ENCODE measurements around the gene GBX1. TPM values are rescaled to one million over a fixed set of nuclear protein-coding genes. Genes with fewer than 3 reads are reported as not detected.

GBX1 gene
- total RNA-seq, 2 experiments from 2014 or later, result not detected

DNA sequence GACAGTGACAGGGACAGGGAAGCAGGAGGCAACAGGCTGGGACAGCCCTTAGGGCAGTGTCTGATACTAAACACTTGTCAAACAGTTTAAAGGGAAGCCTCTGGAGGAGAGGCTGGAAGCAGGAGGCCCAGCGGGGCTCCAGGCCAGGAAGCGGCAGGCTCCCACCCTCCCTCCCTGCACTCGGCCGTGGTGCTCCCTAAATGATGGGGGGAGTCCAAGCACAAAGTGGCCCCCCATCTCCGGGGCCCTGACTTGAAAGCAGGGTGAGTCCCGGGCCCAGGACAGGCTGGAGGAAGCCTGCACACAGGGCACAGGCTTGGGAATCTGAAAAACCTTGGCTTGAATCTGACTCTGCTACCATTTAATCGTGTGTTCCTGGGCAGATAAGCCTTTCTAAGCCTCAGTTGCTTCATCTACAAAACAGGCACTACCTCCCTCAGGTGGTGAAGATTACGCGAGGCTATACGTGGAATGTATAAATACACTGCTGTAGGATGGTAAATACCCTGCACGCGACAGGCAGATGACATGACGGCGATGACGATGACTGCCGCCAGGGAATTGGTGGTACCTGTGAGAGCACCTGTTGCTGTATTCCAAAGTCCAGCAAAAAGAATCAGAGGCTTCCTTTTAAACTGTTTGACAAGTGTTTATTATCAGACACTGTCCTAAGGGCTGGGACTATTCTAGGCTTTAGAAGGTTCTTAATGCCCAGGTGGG, 34.1 kb downstream of the GBX1 start:
- H3K27ac ChIP-seq (ENCODE audit: low read depth, low read length, poor library complexity, severe bottlenecking), result no peak overlapping the region
- no peak for DNase-seq (ENCODE audit: low spot score)
- intact Hi-C loops (cut with micrococcal nuclease; ENCODE audit: unreplicated experiment), result no loop called here
- no peaks in the 10 kb centered on the region for H4K20me1 ChIP-seq (ENCODE audit: insufficient read depth, low read length)
- H3K36me3 ChIP-seq (ENCODE audit: insufficient read depth, low read length), result no peaks in the 10 kb centered on the region
- BruUV-seq (replicated peaks), result no TSS peak
- H3K9me2 ChIP-seq (ENCODE audit: insufficient read depth, low read length), result no peaks in the 10 kb centered on the region
- POLR2A ChIA-PET, result no interaction called here
- TF ChIP-seq, protein P1, sequence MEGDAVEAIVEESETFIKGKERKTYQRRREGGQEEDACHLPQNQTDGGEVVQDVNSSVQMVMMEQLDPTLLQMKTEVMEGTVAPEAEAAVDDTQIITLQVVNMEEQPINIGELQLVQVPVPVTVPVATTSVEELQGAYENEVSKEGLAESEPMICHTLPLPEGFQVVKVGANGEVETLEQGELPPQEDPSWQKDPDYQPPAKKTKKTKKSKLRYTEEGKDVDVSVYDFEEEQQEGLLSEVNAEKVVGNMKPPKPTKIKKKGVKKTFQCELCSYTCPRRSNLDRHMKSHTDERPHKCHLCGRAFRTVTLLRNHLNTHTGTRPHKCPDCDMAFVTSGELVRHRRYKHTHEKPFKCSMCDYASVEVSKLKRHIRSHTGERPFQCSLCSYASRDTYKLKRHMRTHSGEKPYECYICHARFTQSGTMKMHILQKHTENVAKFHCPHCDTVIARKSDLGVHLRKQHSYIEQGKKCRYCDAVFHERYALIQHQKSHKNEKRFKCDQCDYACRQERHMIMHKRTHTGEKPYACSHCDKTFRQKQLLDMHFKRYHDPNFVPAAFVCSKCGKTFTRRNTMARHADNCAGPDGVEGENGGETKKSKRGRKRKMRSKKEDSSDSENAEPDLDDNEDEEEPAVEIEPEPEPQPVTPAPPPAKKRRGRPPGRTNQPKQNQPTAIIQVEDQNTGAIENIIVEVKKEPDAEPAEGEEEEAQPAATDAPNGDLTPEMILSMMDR (conservative IDR thresholded peaks at IDR 0.05; ENCODE audit: low read length), result no peak
- TF ChIP-seq EZH2phosphoT487 (IDR thresholded peaks at IDR 0.05; ENCODE audit: borderline replicate concordance, low read depth, low read length), result no peak
- H2AFZ ChIP-seq (ENCODE audit: low read length), result no peak overlapping the region
- no peaks in the 10 kb centered on the region for H3K9me3 ChIP-seq (ENCODE audit: low read length)
- no peak overlapping the region for H3K4me3 ChIP-seq (ENCODE audit: low read depth, low read length, poor library complexity, severe bottlenecking)
- no peaks in the 10 kb centered on the region for H3K4me1 ChIP-seq (ENCODE audit: insufficient read depth, low read length, poor library complexity, severe bottlenecking)
- H3K79me2 ChIP-seq (ENCODE audit: insufficient read depth, low read depth, low read length), result no peaks in the 10 kb centered on the region
- CTCF ChIA-PET (ENCODE audit: unreplicated experiment), result no interaction called here
- H3K4me2 ChIP-seq (ENCODE audit: low read length), result no peak overlapping the region

DNA sequence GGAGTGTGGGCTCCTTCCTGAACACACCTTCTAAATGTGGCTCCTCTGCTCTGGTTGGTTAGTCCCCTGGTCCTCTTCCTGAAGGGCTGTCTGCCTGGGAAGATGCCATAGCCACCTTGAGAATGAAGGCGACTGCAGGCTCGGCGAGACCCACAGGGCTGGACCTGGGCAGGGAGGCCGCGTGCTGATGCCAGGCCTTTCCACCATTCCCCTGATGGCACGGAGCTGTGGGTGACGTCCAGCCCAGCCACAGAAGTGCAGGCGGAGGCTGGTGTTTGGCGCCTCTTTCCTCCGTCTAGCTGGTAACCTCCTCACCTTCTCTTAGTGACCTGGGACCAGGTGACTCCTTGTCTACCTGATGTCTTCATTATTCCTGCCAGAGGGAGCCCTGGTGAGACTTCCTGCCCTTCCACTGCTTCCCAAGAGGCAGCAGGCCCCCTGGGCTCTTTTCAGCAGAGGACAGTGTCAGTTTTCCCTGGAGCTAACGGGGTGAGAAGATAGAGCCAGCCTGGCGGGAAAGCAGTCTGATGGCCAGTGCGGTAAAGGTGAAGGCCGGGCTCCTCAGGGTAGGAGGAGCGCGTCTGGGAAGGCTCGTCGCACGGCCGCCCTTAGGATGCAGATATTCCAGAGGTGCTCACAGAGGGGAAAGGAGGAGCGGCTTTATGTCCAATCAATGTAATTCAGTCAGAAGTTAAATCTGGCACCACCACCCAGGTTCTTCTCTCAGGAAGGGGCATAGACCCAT, 34.9 kb downstream of the GBX1 start:
- no peak overlapping the region for H3K4me2 ChIP-seq (ENCODE audit: low read length)
- TF ChIP-seq EZH2phosphoT487 (IDR thresholded peaks at IDR 0.05; ENCODE audit: borderline replicate concordance, low read depth, low read length), result no peak
- no peak overlapping the region for H3K27ac ChIP-seq (ENCODE audit: low read depth, low read length, poor library complexity, severe bottlenecking)
- DNase-seq (ENCODE audit: low spot score), result no peak
- CTCF ChIA-PET (ENCODE audit: unreplicated experiment), result no interaction called here
- no TSS peak for BruUV-seq (replicated peaks)
- H3K4me1 ChIP-seq (ENCODE audit: insufficient read depth, low read length, poor library complexity, severe bottlenecking), result no peaks in the 10 kb centered on the region
- no peaks in the 10 kb centered on the region for H3K9me2 ChIP-seq (ENCODE audit: insufficient read depth, low read length)
- no peak overlapping the region for H3K4me3 ChIP-seq (ENCODE audit: low read depth, low read length, poor library complexity, severe bottlenecking)
- no peaks in the 10 kb centered on the region for H3K9me3 ChIP-seq (ENCODE audit: low read length)
- H4K20me1 ChIP-seq (ENCODE audit: insufficient read depth, low read length), result no peaks in the 10 kb centered on the region
- no peaks in the 10 kb centered on the region for H3K36me3 ChIP-seq (ENCODE audit: insufficient read depth, low read length)
- POLR2A ChIA-PET, result no interaction called here
- no peak overlapping the region for H2AFZ ChIP-seq (ENCODE audit: low read length)
- H3K79me2 ChIP-seq (ENCODE audit: insufficient read depth, low read depth, low read length), result no peaks in the 10 kb centered on the region
- intact Hi-C loops (cut with micrococcal nuclease; ENCODE audit: unreplicated experiment), result no loop called here

DNA sequence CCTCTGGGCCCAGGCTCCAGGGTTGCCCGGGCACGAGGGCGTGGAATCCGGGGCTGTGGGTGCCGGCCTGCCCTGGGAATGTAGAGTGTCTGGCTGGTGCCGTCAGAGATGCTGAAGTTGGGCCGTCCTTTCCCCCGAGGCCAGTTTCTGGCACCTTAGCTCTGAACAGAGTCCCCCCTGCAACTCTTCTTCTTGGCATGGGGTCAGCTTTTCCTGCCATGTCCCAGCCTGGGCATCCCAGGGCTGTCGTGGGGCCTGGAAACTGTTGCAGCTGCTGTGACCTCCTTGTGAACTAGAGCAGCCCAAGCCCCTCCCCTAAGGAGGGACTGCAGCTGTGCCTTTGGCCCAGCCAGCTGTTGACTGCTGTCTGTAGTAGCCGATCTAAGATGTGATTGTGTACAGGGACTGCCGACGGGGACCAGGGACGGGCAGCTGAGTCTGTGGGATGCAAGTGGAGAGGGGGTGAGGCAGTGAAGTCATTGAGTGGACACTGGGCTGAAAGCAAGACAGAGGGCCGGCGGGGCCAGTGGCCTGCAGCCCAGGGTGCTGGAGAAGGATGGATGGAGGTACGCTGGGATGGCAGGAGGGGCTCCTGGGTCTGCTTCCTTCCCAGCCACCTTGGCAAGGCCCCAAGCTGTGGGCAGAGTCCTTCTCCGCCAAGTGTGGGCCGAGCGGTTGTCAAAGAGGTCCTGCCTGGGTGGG, 35.8 kb downstream of the GBX1 start:
- intact Hi-C loops (cut with micrococcal nuclease; ENCODE audit: unreplicated experiment), result no loop called here
- CTCF ChIA-PET (ENCODE audit: unreplicated experiment), result no interaction called here
- H3K9me3 ChIP-seq (ENCODE audit: low read length), result no peaks in the 10 kb centered on the region

More for the DNA sequence above, 35.8 kb downstream of the GBX1 start:
- Histone ChIP-seq H2AFZ (ENCODE audit: low read length) (no peak overlapping the region), H3K4me3 (ENCODE audit: low read depth, low read length, poor library complexity, severe bottlenecking) (no peak overlapping the region), H3K4me2 (ENCODE audit: low read length) (no peak overlapping the region), H3K79me2 (ENCODE audit: insufficient read depth, low read depth, low read length) (no peaks in the 10 kb centered on the region), H4K20me1 (ENCODE audit: insufficient read depth, low read length) (no peaks in the 10 kb centered on the region), H3K9me2 (ENCODE audit: insufficient read depth, low read length) (no peaks in the 10 kb centered on the region), H3K36me3 (ENCODE audit: insufficient read depth, low read length) (no peaks in the 10 kb centered on the region), H3K27ac (ENCODE audit: low read depth, low read length, poor library complexity, severe bottlenecking) (no peak overlapping the region), H3K4me1 (ENCODE audit: insufficient read depth, low read length, poor library complexity, severe bottlenecking) (no peaks in the 10 kb centered on the region)
- DNase-seq (ENCODE audit: low spot score), result no peak
- POLR2A ChIA-PET, result no interaction called here
- TF ChIP-seq, protein P1 (conservative IDR thresholded peaks at IDR 0.05; ENCODE audit: low read length), result no peak
- no peak for TF ChIP-seq EZH2phosphoT487 (IDR thresholded peaks at IDR 0.05; ENCODE audit: borderline replicate concordance, low read depth, low read length)
- no TSS peak for BruUV-seq (replicated peaks)

Measured in OCI-LY7 (cell line).